PC-3 (cell line): Measurements from ENCODE around the gene HIBADH. TPM values are rescaled to one million over a fixed set of nuclear protein-coding genes. Genes with fewer than 3 reads are reported as not detected.

Experiments used
- ATAC-seq: fragments of 200-7000 bp; cut with Tn5 transposase; 2 replicates; pipeline ENCODE4 v1.9.1; 2020; ENCODE audit warnings: mild to moderate bottlenecking, moderate library complexity
- Bru-seq: library from RNA; stranded (reverse); fragments of 400-500 nt; gene quantifications from one replicate; lab custom pipeline; 2021; lab: Mats Ljungman, UMichigan
- BruChase-seq, 2 experiments: library from RNA; stranded (reverse); fragments of 400-500 nt; gene quantifications; one replicate each; lab custom pipeline; 2021; lab: Mats Ljungman, UMichigan
- BruUV-seq: library from RNA; stranded (reverse); fragments of 400-500 nt; replicated peaks from 2 replicates; lab custom pipeline; 2021; lab: Mats Ljungman, UMichigan
- CTCF ChIA-PET: fragments of 300-600 bp; sonication (Branson Sonifier 250); formaldehyde crosslinking; loops from one replicate; lab custom pipeline; 2022; ENCODE audit warnings: antibody characterized with exemption; lab: Charles Lee
- POLR2A ChIA-PET: fragments of 300-600 bp; sonication (Branson Sonifier 250); formaldehyde crosslinking; loops from one replicate; lab custom pipeline; 2022; ENCODE audit warnings: antibody characterized with exemption; ENCODE audit not compliant: unreplicated experiment; lab: Charles Lee
- DNase-seq: peaks from one replicate; pipeline ENCODE4 v3.0.0-alpha.2; 2015
- H2AFZ ChIP-seq: fragments of 300-600 bp; sonication (generic); 2 replicates; pipeline ENCODE4 v1.6.0; 2016; ENCODE audit warnings: antibody characterized with exemption, low read length
- H3F3A ChIP-seq: fragments of 300-600 bp; sonication (generic); one replicate; pipeline ENCODE4 v1.6.0; 2017; ENCODE audit warnings: antibody characterized with exemption, low read length, control low read depth, mild to moderate bottlenecking; ENCODE audit not compliant: unreplicated experiment
- H3K27ac ChIP-seq: fragments of 300-600 bp; sonication (generic); 2 replicates; pipeline ENCODE4 v1.5.1; 2016; ENCODE audit warnings: mild to moderate bottlenecking, low read length
- H3K27me3 ChIP-seq: fragments of 300-600 bp; sonication (generic); 2 replicates; pipeline ENCODE4 v1.6.1; 2016; ENCODE audit warnings: low read length, mixed read lengths
- H3K36me3 ChIP-seq: fragments of 300-600 bp; sonication (generic); 2 replicates; pipeline ENCODE4 v1.6.1; 2016; ENCODE audit warnings: low read depth, mixed run types, low read length, mixed read lengths
- H3K4me1 ChIP-seq: fragments of 300-600 bp; sonication (generic); 2 replicates; pipeline ENCODE4 v1.5.1; 2016; ENCODE audit warnings: low read length; ENCODE audit not compliant: insufficient read depth
- H3K4me2 ChIP-seq: fragments of 300-600 bp; sonication (generic); 2 replicates; pipeline ENCODE4 v1.6.0; 2016; ENCODE audit warnings: low read length
- H3K4me3 ChIP-seq: fragments of 300-600 bp; sonication (generic); 2 replicates; pipeline ENCODE4 v1.5.1; 2016; ENCODE audit warnings: mild to moderate bottlenecking, low read length, mixed read lengths
- H3K79me2 ChIP-seq: fragments of 300-600 bp; sonication (generic); 2 replicates; pipeline ENCODE4 v1.6.1; 2017; ENCODE audit warnings: low read length, mixed read lengths
- H3K9ac ChIP-seq: fragments of 300-600 bp; sonication (generic); 2 replicates; pipeline ENCODE4 v1.6.0; 2016; ENCODE audit warnings: mild to moderate bottlenecking, low read length
- H3K9me2 ChIP-seq: fragments of 300-600 bp; sonication (generic); replicated peaks from 2 replicates; pipeline ENCODE4 v1.6.1; 2016; ENCODE audit warnings: mixed run types, low read length, mixed read lengths
- H3K9me3 ChIP-seq: fragments of 300-600 bp; sonication (generic); 2 replicates; pipeline ENCODE4 v1.6.1; 2016; ENCODE audit warnings: low read length, mixed read lengths
- H4K20me1 ChIP-seq: fragments of 300-600 bp; sonication (generic); 2 replicates; pipeline ENCODE4 v1.6.1; 2016; ENCODE audit warnings: low read length, mixed read lengths
- CTCF ChIP-seq: fragments of 300-600 bp; sonication (generic); conservative IDR thresholded peaks from 2 replicates; pipeline ENCODE4 v1.5.1; 2017; ENCODE audit warnings: antibody characterized with exemption, low read depth, mild to moderate bottlenecking, low read length
- EZH2 ChIP-seq: fragments of 300-600 bp; sonication (generic); IDR thresholded peaks from one replicate; pipeline ENCODE4 v1.6.1; 2017; ENCODE audit warnings: antibody characterized with exemption, mild to moderate bottlenecking, low read length; ENCODE audit not compliant: unreplicated experiment
- EZH2phosphoT487 ChIP-seq: fragments of 300-600 bp; sonication (generic); IDR thresholded peaks from 2 replicates; pipeline ENCODE4 v1.6.1; 2018; ENCODE audit warnings: mild to moderate bottlenecking, antibody characterized with exemption, low read length, borderline replicate concordance
- intact Hi-C: fragments of 100-400 bp; cut with micrococcal nuclease; formaldehyde crosslinking; loops from 2 replicates; pipeline ENCODE4 v1.9.0; 2023
- long read RNA-seq: library from polyadenylated mRNA; unstranded; transcript quantifications from one replicate; pipeline ENCODE4 v2.0.0, GENCODE V29; 2021; ENCODE audit not compliant: unreplicated experiment
- total RNA-seq: library from RNA; depleted of rRNA; stranded (reverse); fragments of >200 nt; gene quantifications from 2 replicates; pipeline ENCODE4 v1.2.3, GENCODE V29; 2014; rRNA removed

Gene HIBADH
- total RNA-seq (43.7 and 45.8 TPM in 2 replicates), Bru-seq, nascent RNA (percentile 91 among the genes with signal in this experiment), BruChase-seq, experiment 1, labeled RNA remaining after a 6-hour chase (percentile 67 among the genes with signal in this experiment), BruChase-seq, experiment 2, labeled RNA remaining after a 2-hour chase (percentile 77 among the genes with signal in this experiment)
- long read RNA-seq, transcript HIBADH-201 (8 exons, 1,990 nt), result major isoform, 209 of 274 reads
- long read RNA-seq, partial matches to known transcripts, result 16 of 274 reads
- long read RNA-seq, other reads (novel, unspliced or antisense), result 47 of 274 reads

DNA sequence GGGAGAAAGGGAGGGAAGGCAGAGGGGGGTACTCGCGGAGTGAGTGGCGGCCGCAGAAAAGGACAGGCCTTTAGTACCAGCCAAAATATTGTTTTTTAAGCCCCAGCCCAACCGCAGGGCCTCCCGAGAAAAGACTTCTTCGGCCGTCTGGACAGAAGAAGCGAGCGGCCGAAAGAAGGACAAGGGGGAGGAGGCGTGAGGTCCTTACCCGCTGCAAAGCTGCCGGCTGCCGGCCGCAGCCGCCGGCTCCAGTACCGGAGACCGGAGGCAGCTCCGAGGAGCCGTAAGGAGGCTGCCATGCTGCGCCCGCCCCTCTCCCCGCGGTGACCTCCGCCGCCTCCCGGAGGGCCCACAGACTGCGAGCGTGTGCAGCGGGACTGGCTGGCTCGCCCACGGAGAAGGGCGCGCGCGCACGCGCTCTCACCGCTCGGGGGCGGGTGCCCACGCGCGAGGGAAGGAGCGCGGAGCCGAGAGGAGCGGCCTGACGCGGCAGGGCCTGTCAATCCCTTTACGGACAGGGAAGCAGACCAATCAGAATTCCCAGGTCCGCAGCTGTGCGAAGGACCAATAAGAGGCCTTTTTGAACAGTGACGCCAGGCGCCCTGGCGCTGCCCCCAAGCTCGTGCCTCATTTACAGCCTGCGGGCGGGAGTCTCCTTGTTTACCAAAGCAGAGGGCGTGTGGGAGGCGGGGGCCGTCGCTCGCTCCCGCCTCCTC lies at the start of gene HIBADH:
Gene HIBADH (minus strand): TSS at position 394 of the 716 bp plus-strand sequence. CDS start 95 bp downstream, at position 299.
- Histone ChIP-seq H3K79me2 (peaks cover 26% of the 10 kb centered on the region), H3K36me3 (no peaks in the 10 kb centered on the region), H3K27ac (peak within 1 kb of the TSS; percentile 60), H3K9me2 (no peaks in the 10 kb centered on the region), H2AFZ (peak within 1 kb of the TSS; percentile 69), H3K27me3 (no peaks in the 10 kb centered on the region), H3K4me1 (0 out of 2 replicates have a peak, but pooled peaks cover 7% of the 10 kb centered on the region), H4K20me1 (no peaks in the 10 kb centered on the region), H3K9me3 (no peaks in the 10 kb centered on the region), H3F3A (no peaks in the 10 kb centered on the region), H3K9ac (peak within 1 kb of the TSS; percentile 94), H3K4me3 (peak within 1 kb of the TSS; percentile 81), H3K4me2 (peak within 1 kb of the TSS; percentile 98)
- ChIA-PET CTCF (interaction anchor here (0.6 to 1.5 kb wide), 7 partner anchors 15 to 489 kb away, joined by 3 to 6 read pairs (median 4); partner anchors contain the start of gene HOXA13), POLR2A (interaction anchor here (0.6 to 1.1 kb wide), 4 partner anchors 78 to 547 kb away, joined by 3 to 6 read pairs (median 4); partner anchors contain the start of gene HOXA11)
- intact Hi-C loops, result loop anchor here (1.0 to 2.0 kb wide), 6 partner anchors 16 to 466 kb away; no protein-coding TSS in a partner anchor
- TF ChIP-seq CTCF (no peak), EZH2 (no peak), EZH2phosphoT487 (no peak)
- DNase-seq (peak; percentile 99), ATAC-seq (peak; percentile 98)
- BruUV-seq, result no TSS peak

- Histone ChIP-seq H3K4me2 (no peak overlapping the region), H3K27me3 (no peaks in the 10 kb centered on the region), H4K20me1 (no peaks in the 10 kb centered on the region), H3K9me2 (no peaks in the 10 kb centered on the region), H3K9me3 (no peaks in the 10 kb centered on the region), H3K9ac (no peak overlapping the region), H3F3A (no peaks in the 10 kb centered on the region), H3K4me1 (peaks cover 14% of the 10 kb centered on the region), H2AFZ (no peak overlapping the region), H3K79me2 (no peaks in the 10 kb centered on the region), H3K4me3 (no peak overlapping the region), H3K27ac (no peak overlapping the region), H3K36me3 (no peaks in the 10 kb centered on the region)
- no TSS peak for BruUV-seq
- ChIA-PET CTCF (no interaction called here), POLR2A (no interaction called here)
- DNase-seq, result no peak
- TF ChIP-seq EZH2phosphoT487 (no peak), CTCF (no peak), EZH2 (no peak)
- ATAC-seq, result no peak
- intact Hi-C loops, result no loop called here
Measured at GRCh38 chr7:27712217-27712616, 49.5 kb upstream of the HIBADH start.
